ENCODE results near the gene C11orf21. TPM values are rescaled to one million over a fixed set of nuclear protein-coding genes. Genes with fewer than 3 reads are reported as not detected.

The C11orf21 gene
- polyA plus RNA-seq, 1 donor (not counting 4 experiments of a cell fraction or from before 2014, with no cell fraction given) = not detected

GRCh38 chr11:2309251-2310072 lies 7.7 kb upstream of the C11orf21 start:
- Histone ChIP-seq H3K9me3 (ENCODE audit: control insufficient read depth, low read depth, low read length) (no peaks in the 10 kb centered on the region), H3K4me3 (ENCODE audit: control insufficient read depth in 2 of 3, extremely low read depth in 1 of 3, insufficient read depth in 2 of 3, low read depth in 1 of 3, low read length in 3 of 3) (no peak overlapping the region), H3K4me1 (ENCODE audit: control insufficient read depth, extremely low read depth, insufficient read depth, low read length) (no peaks in the 10 kb centered on the region), H3K36me3 (ENCODE audit: control insufficient read depth in 2 of 2, extremely low read depth in 1 of 2, insufficient read depth in 2 of 2, low read length in 2 of 2) (no peaks in the 10 kb centered on the region), H3K9ac (ENCODE audit: control insufficient read depth, extremely low read depth, insufficient read depth, low read length) (no peak overlapping the region), H2AFZ (ENCODE audit: control insufficient read depth, low read length) (no peak overlapping the region), H4K20me1 (ENCODE audit: control insufficient read depth, extremely low read depth, insufficient read depth, low read length) (no peaks in the 10 kb centered on the region), H3K9me1 (ENCODE audit: control insufficient read depth, extremely low read depth, insufficient read depth, low read length) (no peaks in the 10 kb centered on the region), H3K79me2 (ENCODE audit: control insufficient read depth, insufficient read depth, low read length) (no peaks in the 10 kb centered on the region), H3K27me3 (ENCODE audit: control insufficient read depth, extremely low read depth, insufficient read depth, low read length) (no peaks in the 10 kb centered on the region), H3K4me2 (ENCODE audit: control insufficient read depth, extremely low read depth, insufficient read depth, low read depth, low read length) (no peak overlapping the region), H3K27ac (ENCODE audit: control insufficient read depth, insufficient read depth, low read length) (no peak overlapping the region)
- DNase-seq (ENCODE audit: low read depth, low spot score) = no peak
- TF ChIP-seq EZH2 (IDR thresholded peaks at IDR 0.05; ENCODE audit: low read length) = no peak
- no peak for TF ChIP-seq CTCF (optimal IDR thresholded peaks at IDR 0.05 in 1 of 3, IDR thresholded peaks at IDR 0.05 in 1 of 3, conservative IDR thresholded peaks at IDR 0.05 in 1 of 3; ENCODE audit: extremely low read depth in 1 of 3, insufficient read depth in 2 of 3, low read length in 3 of 3)
- no peak for FAIRE-seq
- dilution Hi-C loops (cut with MboI; ENCODE audit: extremely low pct_ligation_motif_present, low sequenced_read_pairs) = no loop called here

GRCh38 chr11:2308713-2309112 lies 7.0 kb upstream of the C11orf21 start:
- dilution Hi-C loops (cut with MboI; ENCODE audit: extremely low pct_ligation_motif_present, low sequenced_read_pairs) = no loop called here
- TF ChIP-seq CTCF (optimal IDR thresholded peaks at IDR 0.05 in 1 of 3, IDR thresholded peaks at IDR 0.05 in 1 of 3, conservative IDR thresholded peaks at IDR 0.05 in 1 of 3; ENCODE audit: extremely low read depth in 1 of 3, insufficient read depth in 2 of 3, low read length in 3 of 3) (no peak), EZH2 (IDR thresholded peaks at IDR 0.05; ENCODE audit: low read length) (no peak)
- no peak for FAIRE-seq

More at GRCh38 chr11:2308713-2309112, 7.0 kb upstream of the C11orf21 start:
- Histone ChIP-seq H3K36me3 (ENCODE audit: control insufficient read depth in 2 of 2, extremely low read depth in 1 of 2, insufficient read depth in 2 of 2, low read length in 2 of 2) (no peaks in the 10 kb centered on the region), H3K9me1 (ENCODE audit: control insufficient read depth, extremely low read depth, insufficient read depth, low read length) (no peaks in the 10 kb centered on the region), H3K4me2 (ENCODE audit: control insufficient read depth, extremely low read depth, insufficient read depth, low read depth, low read length) (no peak overlapping the region), H2AFZ (ENCODE audit: control insufficient read depth, low read length) (no peak overlapping the region), H3K4me3 (ENCODE audit: control insufficient read depth in 2 of 3, extremely low read depth in 1 of 3, insufficient read depth in 2 of 3, low read depth in 1 of 3, low read length in 3 of 3) (no peak overlapping the region), H4K20me1 (ENCODE audit: control insufficient read depth, extremely low read depth, insufficient read depth, low read length) (no peaks in the 10 kb centered on the region), H3K79me2 (ENCODE audit: control insufficient read depth, insufficient read depth, low read length) (no peaks in the 10 kb centered on the region), H3K9me3 (ENCODE audit: control insufficient read depth, low read depth, low read length) (no peaks in the 10 kb centered on the region), H3K27ac (ENCODE audit: control insufficient read depth, insufficient read depth, low read length) (no peak overlapping the region), H3K9ac (ENCODE audit: control insufficient read depth, extremely low read depth, insufficient read depth, low read length) (no peak overlapping the region), H3K27me3 (ENCODE audit: control insufficient read depth, extremely low read depth, insufficient read depth, low read length) (no peaks in the 10 kb centered on the region), H3K4me1 (ENCODE audit: control insufficient read depth, extremely low read depth, insufficient read depth, low read length) (no peaks in the 10 kb centered on the region)
- no peak for DNase-seq (ENCODE audit: low read depth, low spot score)
